Gastrocnemius medialis (tissue), 4 donors: ENCODE data around the gene EWSR1. TPM values are rescaled to one million over a fixed set of nuclear protein-coding genes. Genes with fewer than 3 reads are reported as not detected.
"Not testable (repeated sequence)": the region's sequence is repeated elsewhere in the genome, so short reads cannot be mapped to it uniquely, and the experiment has no call there.

Experiments
- ATAC-seq, 2 donors: fragments of 150-250 bp; one replicate each; pipeline ENCODE4 v1.9.1; 2016
- DNase-seq, 2 donors: peaks; one replicate each; pipeline ENCODE4 v3.0.0-alpha.2; 2019
- H3K27ac ChIP-seq, 4 donors: fragments of 200-600 bp; sonication (generic); 1 replicate in 1 of 4; 2 replicates in 3 of 4; pipeline ENCODE4 v1.5.1; 2016 to 2018; ENCODE audit warnings: mild to moderate bottlenecking in 2 of 4, moderate library complexity in 1 of 4
- H3K27me3 ChIP-seq, 3 donors: fragments of 200-600 bp; sonication (generic) in 2 of 3; 1 replicate in 1 of 3; 2 replicates in 2 of 3; pipeline versions ENCODE4 v1.5.1 to v1.6.0; 2016 to 2019; ENCODE audit warnings: mild to moderate bottlenecking in 1 of 3, moderate library complexity in 1 of 3
- H3K36me3 ChIP-seq, 2 donors: fragments of 200-600 bp; sonication (generic) in 1 of 2; one replicate each; pipeline ENCODE4 v1.5.1; 2017 to 2018
- H3K4me1 ChIP-seq, 2 donors: fragments of 200-600 bp; sonication (generic) in 1 of 2; one replicate each; pipeline ENCODE4 v1.5.1; 2016 to 2017; ENCODE audit warnings: mild to moderate bottlenecking in 2 of 2
- H3K4me3 ChIP-seq, 4 donors: fragments of 200-600 bp; sonication (generic) in 3 of 4; 1 replicate in 1 of 4; 2 replicates in 3 of 4; pipeline ENCODE4 v1.5.1; 2016 to 2019; ENCODE audit warnings: mild to moderate bottlenecking in 2 of 4
- H3K9me3 ChIP-seq, 3 donors: fragments of 200-600 bp; sonication (generic) in 2 of 3; 1 replicate in 1 of 3; 2 replicates in 2 of 3; pipeline ENCODE4 v1.5.1; 2016 to 2019
- CTCF ChIP-seq, 5 experiments: fragments of 450-650 bp in 3 of 5; fragments of 200-600 bp in 2 of 5; sonication (generic) in 2 of 5; IDR thresholded peaks in 4 of 5; conservative IDR thresholded peaks in 1 of 5; 1 replicate in 4 of 5; 2 replicates in 1 of 5; pipeline ENCODE4 v1.5.1; 2016 to 2019; ENCODE audit warnings: antibody characterized with exemption in 5 of 5, mild to moderate bottlenecking in 3 of 5, moderate library complexity in 3 of 5
- POLR2A ChIP-seq, 2 donors: fragments of 450-650 bp; IDR thresholded peaks; one replicate each; pipeline ENCODE4 v1.6.1; 2017; ENCODE audit warnings: antibody characterized with exemption in 2 of 2, mild to moderate bottlenecking in 2 of 2, moderate library complexity in 2 of 2
- in situ Hi-C, 4 donors: fragments of 200-750 bp; cut with MboI; loops; one replicate each; pipeline versions ENCODE4 v1.15.0 to v1.8.0; 2017; ENCODE audit warnings: low sequenced_read_pairs in 4 of 4
- intact Hi-C: fragments of 100-400 bp; cut with DNase I; formaldehyde crosslinking; loops from one replicate; pipeline ENCODE4 v1.15.1; 2023; ENCODE audit warnings: low total_unique reads
- total RNA-seq, 4 donors: library from RNA; depleted of rRNA; stranded (reverse); fragments of >200 nt; gene quantifications; one replicate each; pipeline versions ENCODE4 v1.1.0 to v1.2.3, GENCODE V29; 2016

The EWSR1 gene
- total RNA-seq, 4 donors from 2014 or later = 192 to 269 (median 202) TPM

GRCh38 chr22:29344137-29344536 lies 76.1 kb downstream of the EWSR1 start:
- Histone ChIP-seq H3K27ac (peak overlapping the region; percentile 74 to 85 (median 78)), H3K27me3 (no peaks in the 10 kb centered on the region), H3K4me3 (no peak overlapping the region), H3K9me3 (no peaks in the 10 kb centered on the region), H3K4me1 (peaks cover 55 to 60% of the 10 kb centered on the region in 2 donors), H3K36me3 (peaks cover 0 to 55% of the 10 kb centered on the region in 2 donors)
- intact Hi-C loops = loop anchor here (2.0 kb wide), 1 partner anchor 15 kb away; no protein-coding TSS in a partner anchor
- TF ChIP-seq CTCF (IDR thresholded peaks at IDR 0.05 in 4 of 5, conservative IDR thresholded peaks at IDR 0.05 in 1 of 5) (no peak), POLR2A (IDR thresholded peaks at IDR 0.05) (no peak)
- in situ Hi-C loops = no loop called here
- DNase-seq (peak; percentile 83 to 93), ATAC-seq (peak; percentile 69 to 74)

GRCh38 chr22:29344889-29345288 lies 76.8 kb downstream of the EWSR1 start:
- peaks cover 57 to 60% of the 10 kb centered on the region in 2 donors for H3K4me1 ChIP-seq
- in situ Hi-C loops, H3K27me3 ChIP-seq, DNase-seq, H3K4me3 ChIP-seq, H3K9me3 ChIP-seq, ATAC-seq: not testable (repeated sequence)
- H3K27ac ChIP-seq = peak overlapping the region; percentile 74 to 85 (median 78)
- H3K36me3 ChIP-seq = peaks cover 0 to 55% of the 10 kb centered on the region in 2 donors
- intact Hi-C loops = loop anchor here (2.0 kb wide), 1 partner anchor 16 kb away; no protein-coding TSS in a partner anchor

GRCh38 chr22:29345932-29346331 lies 77.9 kb downstream of the EWSR1 start:
- in situ Hi-C loops (no loop called here), intact Hi-C loops (loop anchor here (2.0 kb wide), 1 partner anchor 17 kb away; no protein-coding TSS in a partner anchor)
- Histone ChIP-seq H3K9me3 (no peaks in the 10 kb centered on the region), H3K4me3 (no peak overlapping the region), H3K27me3 (no peaks in the 10 kb centered on the region), H3K36me3 (peaks cover 0 to 55% of the 10 kb centered on the region in 2 donors), H3K4me1 (peaks cover 57 to 60% of the 10 kb centered on the region in 2 donors), H3K27ac (peak overlapping the region; percentile 74 to 86 (median 80))
- ATAC-seq = no peak
- no peak for DNase-seq
- no peak for TF ChIP-seq POLR2A (IDR thresholded peaks at IDR 0.05)
- TF ChIP-seq CTCF (IDR thresholded peaks at IDR 0.05 in 4 of 5, conservative IDR thresholded peaks at IDR 0.05 in 1 of 5) = no peak

GRCh38 chr22:29346659-29347058 lies 78.6 kb downstream of the EWSR1 start:
- ATAC-seq = peak; percentile 61 to 62
- peak overlapping the region; percentile 74 to 86 (median 80) for H3K27ac ChIP-seq
- DNase-seq = peak; percentile 76 to 87

GRCh38 chr22:29348041-29348440 lies 80.0 kb downstream of the EWSR1 start:
- Histone ChIP-seq H3K4me1 (peaks cover 57% of the 10 kb centered on the region in 2 donors), H3K9me3 (no peaks in the 10 kb centered on the region), H3K4me3 (no peak overlapping the region), H3K27ac (peak overlapping the region; percentile 74 to 86 (median 80)), H3K27me3 (no peaks in the 10 kb centered on the region), H3K36me3 (peaks cover 0 to 59% of the 10 kb centered on the region in 2 donors)
- intact Hi-C loops = no loop called here
- in situ Hi-C loops = no loop called here
- no peak for DNase-seq
- ATAC-seq = no peak
- TF ChIP-seq POLR2A (IDR thresholded peaks at IDR 0.05) (no peak), CTCF (IDR thresholded peaks at IDR 0.05 in 4 of 5, conservative IDR thresholded peaks at IDR 0.05 in 1 of 5) (no peak)

More at GRCh38 chr22:29346659-29347058, 78.6 kb downstream of the EWSR1 start:
- Histone ChIP-seq H3K4me1 (peaks cover 57 to 60% of the 10 kb centered on the region in 2 donors), H3K27me3 (no peaks in the 10 kb centered on the region), H3K9me3 (no peaks in the 10 kb centered on the region), H3K4me3 (no peak overlapping the region), H3K36me3 (peaks cover 0 to 55% of the 10 kb centered on the region in 2 donors)
- in situ Hi-C loops = no loop called here
- intact Hi-C loops = no loop called here
- no peak for TF ChIP-seq CTCF (IDR thresholded peaks at IDR 0.05 in 4 of 5, conservative IDR thresholded peaks at IDR 0.05 in 1 of 5)
- TF ChIP-seq POLR2A (IDR thresholded peaks at IDR 0.05) = no peak
